ENCODE results near the gene CLASP1.
"Not testable (repeated sequence)": the region's sequence is repeated elsewhere in the genome, so short reads cannot be mapped to it uniquely, and the experiment has no call there.

DNA sequence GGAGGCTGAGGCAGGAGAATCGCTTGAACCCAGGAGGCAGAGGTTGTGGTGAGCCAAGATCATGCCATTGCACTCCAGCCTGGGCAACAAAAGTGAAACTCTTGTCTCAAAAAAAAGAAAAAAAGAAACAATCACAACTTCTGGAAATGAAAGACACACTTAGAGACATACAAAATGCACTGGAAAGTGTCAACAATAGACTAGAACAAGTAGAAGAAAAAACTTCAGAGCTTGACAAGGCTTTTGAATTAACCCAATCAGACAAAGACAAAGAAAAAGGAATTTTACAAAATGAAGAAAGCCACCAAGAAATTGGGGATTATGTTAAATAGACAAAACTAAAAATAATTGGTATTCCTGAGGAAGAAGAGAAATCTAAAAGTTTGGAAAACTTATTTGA is 22.4 kb upstream of the CLASP1 start:
- not testable (repeated sequence) for TF ChIP-seq CTCF (IDR thresholded peaks at IDR 0.05; ENCODE audit: low read depth, low read length); EZH2phosphoT487 (IDR thresholded peaks at IDR 0.05; ENCODE audit: low read depth)
